Kidney epithelial cell (primary cell): ENCODE data around the gene LYZL1. TPM values are rescaled to one million over a fixed set of nuclear protein-coding genes. Genes with fewer than 3 reads are reported as not detected.
"Not testable (repeated sequence)": the region's sequence is repeated elsewhere in the genome, so short reads cannot be mapped to it uniquely, and the experiment has no call there.

Experiments used
- DNase-seq: peaks from one replicate; pipeline ENCODE4 v3.0.0-alpha.2; 2010; ENCODE audit warnings: low read depth
- H3K27me3 ChIP-seq: 2 replicates; pipeline ENCODE4 v1.6.0; 2011; ENCODE audit warnings: low read length; ENCODE audit not compliant: control insufficient read depth, insufficient read depth
- H3K36me3 ChIP-seq: 2 replicates; pipeline ENCODE4 v1.5.1; 2011; ENCODE audit warnings: low read length; ENCODE audit not compliant: control insufficient read depth, insufficient read depth
- H3K4me3 ChIP-seq: 2 replicates; pipeline ENCODE4 v1.5.1; 2011; ENCODE audit warnings: low read depth, mild to moderate bottlenecking, control low read depth, low read length
- CTCF ChIP-seq: IDR thresholded peaks from 2 replicates; pipeline ENCODE4 v1.5.1; 2011; ENCODE audit warnings: mild to moderate bottlenecking, moderate library complexity, low read length, control low read depth, inconsistent platforms; ENCODE audit not compliant: insufficient read depth, poor library complexity, severe bottlenecking
- total RNA-seq: library from RNA; depleted of rRNA; stranded (reverse); fragments of >200 nt; gene quantifications from 2 replicates; pipeline ENCODE4 v1.2.3, GENCODE V29; 2015

LYZL1 gene
- total RNA-seq, 1 donor from 2014 or later: not detected

DNA sequence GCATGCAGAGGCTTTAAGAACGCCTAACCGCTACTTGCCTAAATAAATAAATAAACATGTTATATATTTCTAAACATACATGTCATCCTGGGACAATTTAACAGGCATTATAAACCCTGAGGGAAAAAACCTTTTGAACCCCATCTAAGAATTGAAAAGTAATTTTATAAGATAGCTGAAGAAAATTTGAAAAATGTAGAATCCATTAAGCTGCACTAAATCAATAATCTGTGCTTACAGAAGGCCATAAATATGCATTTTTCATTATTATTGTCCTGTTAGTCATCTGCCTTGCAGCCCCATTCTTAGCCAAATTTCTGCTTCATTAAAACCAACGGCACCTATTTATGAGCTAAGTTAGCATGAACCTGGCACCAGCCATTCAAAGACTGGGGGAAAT lies 24.2 kb downstream of the LYZL1 start:
- Histone ChIP-seq H3K4me3 (no peak overlapping the region), H3K27me3 (no peaks in the 10 kb centered on the region), H3K36me3 (no peaks in the 10 kb centered on the region)
- TF ChIP-seq CTCF: no peak
- no peak for DNase-seq

DNA sequence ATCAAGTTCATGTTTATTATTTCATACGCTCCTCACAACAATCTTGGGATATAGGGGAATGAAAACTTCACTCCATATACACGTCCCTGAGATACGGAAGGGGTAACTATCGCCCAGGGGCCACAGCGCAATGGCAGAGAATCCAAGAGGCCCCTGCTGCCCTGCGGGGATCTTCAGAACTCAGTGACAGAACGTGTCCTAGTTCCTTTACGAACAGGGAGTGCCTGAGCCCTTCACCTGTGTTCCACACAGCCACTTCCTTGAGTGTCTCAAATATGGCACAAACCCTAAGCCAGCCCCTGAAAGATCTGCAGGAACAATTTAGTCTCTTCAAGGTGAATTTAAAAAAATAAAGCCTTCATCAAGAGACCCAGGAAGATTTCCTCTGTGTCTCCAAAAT lies 25.9 kb downstream of the LYZL1 start:
- Histone ChIP-seq H3K4me3 (no peak overlapping the region), H3K36me3 (no peaks in the 10 kb centered on the region), H3K27me3 (no peaks in the 10 kb centered on the region)
- no peak for DNase-seq
- no peak for TF ChIP-seq CTCF

GRCh38 chr10:29315814-29316213 lies 26.9 kb downstream of the LYZL1 start:
- Histone ChIP-seq H3K36me3 (no peaks in the 10 kb centered on the region), H3K4me3 (no peak overlapping the region), H3K27me3 (no peaks in the 10 kb centered on the region)
- TF ChIP-seq CTCF: no peak
- no peak for DNase-seq

GRCh38 chr10:29316308-29317026 lies 27.6 kb downstream of the LYZL1 start:
- TF ChIP-seq CTCF: no peak

GRCh38 chr10:29317027-29317420 lies 28.2 kb downstream of the LYZL1 start:
- H3K4me3 ChIP-seq: no peak overlapping the region
- no peak for TF ChIP-seq CTCF
- no peaks in the 10 kb centered on the region for H3K27me3 ChIP-seq
- DNase-seq: no peak
- no peaks in the 10 kb centered on the region for H3K36me3 ChIP-seq

More at GRCh38 chr10:29316308-29317026, 27.6 kb downstream of the LYZL1 start:
- no peak for DNase-seq
- Histone ChIP-seq H3K4me3 (no peak overlapping the region), H3K36me3 (no peaks in the 10 kb centered on the region), H3K27me3 (no peaks in the 10 kb centered on the region)

DNA sequence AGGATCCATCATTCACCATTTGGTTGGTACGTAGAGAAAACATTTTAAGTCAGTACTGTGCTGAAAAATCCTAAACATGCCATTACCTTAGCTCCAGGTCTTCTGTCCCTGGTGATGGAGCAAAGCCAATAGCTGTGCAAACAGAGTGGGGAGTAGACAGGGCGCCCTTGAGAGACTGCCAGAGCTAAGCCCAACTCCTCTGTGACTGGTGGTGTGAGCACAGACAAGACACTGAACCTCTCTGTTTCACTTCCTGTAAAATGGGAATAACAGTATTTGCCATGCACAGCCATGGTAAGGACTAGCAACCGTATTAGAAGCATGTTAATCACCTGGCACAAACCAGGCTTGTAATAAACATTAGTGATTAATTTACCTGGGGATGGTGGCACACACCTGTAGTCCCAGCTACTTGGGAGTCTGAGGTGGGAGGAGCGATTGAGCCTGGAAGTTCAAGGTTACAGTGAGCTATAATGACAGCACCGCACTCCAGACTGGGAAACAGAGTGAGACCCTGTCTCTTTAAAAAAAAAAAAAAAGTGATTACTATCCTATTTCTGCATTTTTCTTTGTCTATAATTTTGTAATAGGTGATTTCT lies 28.7 kb downstream of the LYZL1 start:
- no peak for TF ChIP-seq CTCF
- H3K4me3 ChIP-seq: no peak overlapping the region
- no peak for DNase-seq
- H3K27me3 ChIP-seq: no peaks in the 10 kb centered on the region
- H3K36me3 ChIP-seq: no peaks in the 10 kb centered on the region

- not testable (repeated sequence) for H3K4me3 ChIP-seq, DNase-seq, H3K27me3 ChIP-seq, H3K36me3 ChIP-seq
Measured at GRCh38 chr10:29318141-29319071, 29.5 kb downstream of the LYZL1 start.
